Heart right ventricle (tissue), 16 donors: ENCODE measurements around the gene RNASE13. TPM values are rescaled to one million over a fixed set of nuclear protein-coding genes. Genes with fewer than 3 reads are reported as not detected.

Experiments used
- ATAC-seq, 8 donors: fragments of 200-7000 bp; cut with Tn5 transposase; one replicate each; pipeline ENCODE4 v1.9.1; 2020; ENCODE audit warnings: mild to moderate bottlenecking in 8 of 8, moderate library complexity in 8 of 8, moderate number of reproducible peaks in 1 of 8
- DNase-seq, 2 donors: peaks; one replicate each; pipeline ENCODE4 v3.0.0-alpha.2; 2020
- H3K27ac ChIP-seq, 10 donors: fragments of 200-600 bp; sonication (generic) in 2 of 10; one replicate each; pipeline versions ENCODE4 v1.5.0 to v1.8.0; 2020 to 2022; ENCODE audit warnings: mild to moderate bottlenecking in 3 of 10
- H3K27me3 ChIP-seq, 7 donors: fragments of 200-600 bp; one replicate each; pipeline ENCODE4 v1.8.0; 2021 to 2022; ENCODE audit warnings: mild to moderate bottlenecking in 2 of 7
- H3K36me3 ChIP-seq, 9 donors: fragments of 200-600 bp; sonication (generic) in 1 of 9; one replicate each; pipeline versions ENCODE4 v1.5.0 to v1.8.0; 2020 to 2022; ENCODE audit warnings: mild to moderate bottlenecking in 2 of 9
- H3K4me1 ChIP-seq, 9 donors: fragments of 200-600 bp; sonication (generic) in 1 of 9; one replicate each; pipeline versions ENCODE4 v1.5.0 to v1.8.0; 2020 to 2022; ENCODE audit warnings: mild to moderate bottlenecking in 4 of 9
- H3K4me3 ChIP-seq, 10 donors: fragments of 200-600 bp; sonication (generic) in 2 of 10; one replicate each; pipeline versions ENCODE4 v1.5.0 to v1.8.0; 2020 to 2022; ENCODE audit warnings: mild to moderate bottlenecking in 7 of 10, moderate library complexity in 2 of 10
- H3K9me3 ChIP-seq, 11 donors: fragments of 200-600 bp in 10 of 11; sonication (generic) in 2 of 11; one replicate each; pipeline versions ENCODE4 v1.5.0 to v1.8.0; 2013 to 2022; ENCODE audit warnings: mild to moderate bottlenecking in 2 of 11, control low read depth in 1 of 11, moderate library complexity in 1 of 11
- WGBS, 2 donors: extraction: QIAGEN DNeasy Blood & Tissue Kit; methylation state at CpG; one replicate each; pipeline ENCODE4 v1.1.7; 2013; ENCODE audit warnings: inconsistent platforms in 1 of 2; 5-methylcytosine and 5-hydroxymethylcytosine counted together
- intact Hi-C, 10 donors: fragments of 100-400 bp; cut with DNase I; formaldehyde crosslinking; loops; one replicate each; pipeline versions ENCODE4 v1.11.1 to v1.14.2; 2022
- polyA plus RNA-seq, 2 donors: library from polyadenylated mRNA; stranded (reverse); fragments of 200-250 nt; gene quantifications; one replicate each; pipeline ENCODE4 v1.2.3, GENCODE V29; 2013
- total RNA-seq, 10 donors: library from RNA; stranded (reverse); fragmentation: NEBNext Ultra II Directional in 3 of 10; extraction: Animal tissue kit (Norgen Biotek cat#: 25700) in 3 of 10; gene quantifications; one replicate each; pipeline versions ENCODE4 v1.2.1 to v1.2.4, GENCODE V29; 2021 to 2023
- TF ChIP-seq, protein P1 (sequence below), 9 donors: fragments of 200-600 bp; sonication (generic) in 2 of 9; IDR thresholded peaks; one replicate each; pipeline versions ENCODE4 v1.5.0 to v1.8.0; 2021 to 2022; ENCODE audit warnings: antibody characterized with exemption in 9 of 9, mild to moderate bottlenecking in 5 of 9, moderate library complexity in 1 of 9
- donor health status: Arrhythmogenic right ventricular cardiomyopathy.
- donor health status: ischemic (EF 13 %, LVEDD 7.1; RV severe dilation, severe dysfunction).
- donor health status: healthy with polysubstance abuse.
- donor health status: DM: no; HTN: yes; CAD: no.
- donor health status: DM: no; HTN: no; CAD: no.
- donor health status: ischemic (EF 25% LVEDD 6.9; RV normal size, moderate dysfunction).
- donor health status: ischemic (EF 25% LVEDD 5.7; RV mildly dilated, moderate dysfunction).
- donor health status: healthy.
- donor health status: DM: yes; HTN: yes; CAD: no.
- donor health status: Ischemic cardiomyopathy.
- donor health status: ischemic (EF 35%, LVEDD 5.7; RV mildly dilated, moderate dysfunction).
- donor health status: nonischemic (EF 11% LVEDD 7.7; RV severe dilation, severe dysfunction).
- donor health status: DM: yes; HTN: yes; CAD: no.
- donor health status: PGD.
- donor health status: ischemic (EF 29% LVEDD 5.4; RV normal size, mild dysfunction).
- donor health status: nonischemic (EF 23%, LVEDD 6.1; RV moderate dilation, normal function).

The RNASE13 gene
- total and polyA plus RNA-seq, 12 donors, result not detected

DNA sequence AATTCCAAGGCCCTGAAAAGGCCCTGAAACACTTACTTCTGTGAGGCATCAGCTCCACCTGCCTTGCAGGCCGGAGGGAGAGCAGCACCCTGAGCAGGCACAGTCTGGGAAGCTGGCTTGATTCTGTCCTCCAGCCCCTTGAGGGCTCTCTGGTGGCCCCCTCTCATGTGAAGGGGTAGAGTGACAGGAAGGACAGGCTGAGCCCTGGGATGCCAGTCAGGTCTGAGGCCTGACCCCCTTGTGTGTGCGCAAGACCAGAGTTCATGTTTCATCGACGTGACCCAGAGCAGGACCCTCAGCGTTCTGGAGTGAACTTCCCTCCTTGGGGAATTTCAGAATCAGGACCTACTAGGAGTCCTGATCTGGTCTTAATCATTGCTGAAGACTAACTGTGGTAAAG, 24.3 kb upstream of the RNASE13 start:
- ATAC-seq (no peak), DNase-seq (no peak)
- Histone ChIP-seq H3K27ac (no peak overlapping the region), H3K4me3 (no peak overlapping the region), H3K36me3 (no peaks in the 10 kb centered on the region), H3K9me3 (no peaks in the 10 kb centered on the region), H3K27me3 (no peaks in the 10 kb centered on the region), H3K4me1 (peaks cover 0 to 16% (median 9%) of the 10 kb centered on the region in 9 donors)
- 87 to 88% methylated on average over 5 of the region's 5 CpGs for WGBS, 2 donors
- intact Hi-C loops, result loop anchor here in 1 of 10 donors (10.0 kb wide), 1 partner anchor 514 kb away; no protein-coding TSS in a partner anchor
- TF ChIP-seq, protein P1, sequence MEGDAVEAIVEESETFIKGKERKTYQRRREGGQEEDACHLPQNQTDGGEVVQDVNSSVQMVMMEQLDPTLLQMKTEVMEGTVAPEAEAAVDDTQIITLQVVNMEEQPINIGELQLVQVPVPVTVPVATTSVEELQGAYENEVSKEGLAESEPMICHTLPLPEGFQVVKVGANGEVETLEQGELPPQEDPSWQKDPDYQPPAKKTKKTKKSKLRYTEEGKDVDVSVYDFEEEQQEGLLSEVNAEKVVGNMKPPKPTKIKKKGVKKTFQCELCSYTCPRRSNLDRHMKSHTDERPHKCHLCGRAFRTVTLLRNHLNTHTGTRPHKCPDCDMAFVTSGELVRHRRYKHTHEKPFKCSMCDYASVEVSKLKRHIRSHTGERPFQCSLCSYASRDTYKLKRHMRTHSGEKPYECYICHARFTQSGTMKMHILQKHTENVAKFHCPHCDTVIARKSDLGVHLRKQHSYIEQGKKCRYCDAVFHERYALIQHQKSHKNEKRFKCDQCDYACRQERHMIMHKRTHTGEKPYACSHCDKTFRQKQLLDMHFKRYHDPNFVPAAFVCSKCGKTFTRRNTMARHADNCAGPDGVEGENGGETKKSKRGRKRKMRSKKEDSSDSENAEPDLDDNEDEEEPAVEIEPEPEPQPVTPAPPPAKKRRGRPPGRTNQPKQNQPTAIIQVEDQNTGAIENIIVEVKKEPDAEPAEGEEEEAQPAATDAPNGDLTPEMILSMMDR (IDR thresholded peaks at IDR 0.05), result no peak

DNA sequence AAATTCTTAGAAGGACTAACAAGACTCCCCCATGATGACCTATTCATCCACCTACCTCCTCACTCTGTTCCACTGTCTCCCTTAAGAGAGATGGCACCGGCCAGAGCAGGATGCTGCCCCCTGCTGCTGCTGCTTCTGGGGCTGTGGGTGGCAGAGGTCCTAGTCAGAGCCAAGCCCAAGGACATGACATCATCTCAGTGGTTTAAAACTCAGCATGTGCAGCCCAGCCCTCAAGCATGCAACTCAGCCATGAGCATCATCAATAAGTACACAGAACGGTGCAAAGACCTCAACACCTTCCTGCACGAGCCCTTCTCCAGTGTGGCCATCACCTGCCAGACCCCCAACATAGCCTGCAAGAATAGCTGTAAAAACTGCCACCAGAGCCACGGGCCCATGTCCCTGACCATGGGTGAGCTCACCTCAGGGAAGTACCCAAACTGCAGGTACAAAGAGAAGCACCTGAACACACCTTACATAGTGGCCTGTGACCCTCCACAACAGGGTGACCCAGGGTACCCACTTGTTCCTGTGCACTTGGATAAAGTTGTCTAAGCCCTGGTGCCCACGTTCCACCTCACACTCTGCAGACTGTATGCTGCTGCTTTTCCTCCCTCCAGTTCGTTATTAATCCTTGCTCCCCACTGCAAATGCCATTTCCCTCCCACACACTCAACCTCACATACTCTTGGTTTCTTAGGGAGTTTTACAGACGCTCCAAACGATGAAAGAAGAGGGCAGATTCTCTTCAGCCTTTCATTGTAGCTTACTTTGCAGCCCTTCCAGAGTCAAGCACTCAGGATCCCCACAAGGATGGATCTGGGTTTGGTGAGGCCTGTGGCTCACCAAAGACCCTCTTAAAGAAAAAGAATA, 23.4 kb upstream of the RNASE13 start, which contains the start of gene RNASE8:
TSS of gene RNASE8 (plus strand) at position 20 of the 873 bp plus-strand sequence. CDS start at position 91, 71 bp downstream.
- peak in 1 of 8 donors; percentile 43 for ATAC-seq
- WGBS, 2 donors, result 66 to 77% methylated on average over 8 of the region's 8 CpGs
- H3K9me3 ChIP-seq, result no peaks in the 10 kb centered on the region

DNA sequence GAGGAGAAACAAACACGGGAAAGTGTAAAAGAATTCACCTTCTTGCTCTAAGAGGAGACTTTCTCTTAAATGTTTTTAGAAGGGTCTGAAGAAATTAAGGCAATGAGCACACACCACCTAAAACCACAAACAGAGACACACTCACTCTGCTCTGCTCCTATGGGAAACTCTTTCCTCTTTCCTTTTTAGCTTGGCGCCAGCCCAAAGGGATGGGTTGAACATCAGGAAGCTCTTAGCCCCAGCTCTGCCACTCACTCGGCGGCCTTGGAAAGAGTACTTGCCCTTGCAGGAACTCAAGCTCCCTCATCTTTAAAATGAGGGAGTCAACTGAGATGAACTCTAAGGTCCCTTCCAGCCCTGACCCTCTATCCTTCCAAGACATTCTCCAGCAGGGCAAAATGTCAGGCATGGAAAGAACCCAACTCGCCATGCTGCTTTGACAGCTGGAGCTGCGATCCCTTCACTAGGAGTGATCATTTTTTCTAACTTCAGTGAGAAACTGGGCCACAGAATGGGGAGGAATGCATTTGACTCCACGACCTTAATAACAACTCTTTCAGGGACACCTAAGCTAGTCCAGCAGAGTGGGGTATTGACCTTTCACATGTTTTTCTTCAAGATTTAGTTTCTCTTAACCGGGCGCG, 22.0 kb upstream of the RNASE13 start:
- ATAC-seq (peak in 1 of 8 donors; percentile 43), DNase-seq (no peak)
- TF ChIP-seq, protein P1 (IDR thresholded peaks at IDR 0.05), result no peak
- Histone ChIP-seq H3K4me1 (peaks cover 0 to 10% (median 0%) of the 10 kb centered on the region in 9 donors), H3K9me3 (no peaks in the 10 kb centered on the region), H3K36me3 (no peaks in the 10 kb centered on the region), H3K27ac (no peak overlapping the region), H3K27me3 (no peaks in the 10 kb centered on the region), H3K4me3 (no peak overlapping the region)
- WGBS, 2 donors, result 78% methylated on average over 10 of the region's 10 CpGs
- intact Hi-C loops, result loop anchor here in 1 of 10 donors (10.0 kb wide), 1 partner anchor 512 kb away; no protein-coding TSS in a partner anchor

More for the DNA sequence above, 23.4 kb upstream of the RNASE13 start, which contains the start of gene RNASE8:
- H3K36me3 ChIP-seq, result no peaks in the 10 kb centered on the region
- TF ChIP-seq, protein P1 (IDR thresholded peaks at IDR 0.05), result peak in 2 of 9 donors; percentile 9 to 14
- intact Hi-C loops, result loop anchor here in 1 of 10 donors (10.0 kb wide), 1 partner anchor 513 kb away; no protein-coding TSS in a partner anchor
- no peak for DNase-seq
- peaks cover 0 to 10% (median 2%) of the 10 kb centered on the region in 9 donors for H3K4me1 ChIP-seq
- no peak within 1 kb of the TSS for H3K27ac ChIP-seq
- H3K27me3 ChIP-seq, result no peaks in the 10 kb centered on the region
- H3K4me3 ChIP-seq, result no peak within 1 kb of the TSS

DNA sequence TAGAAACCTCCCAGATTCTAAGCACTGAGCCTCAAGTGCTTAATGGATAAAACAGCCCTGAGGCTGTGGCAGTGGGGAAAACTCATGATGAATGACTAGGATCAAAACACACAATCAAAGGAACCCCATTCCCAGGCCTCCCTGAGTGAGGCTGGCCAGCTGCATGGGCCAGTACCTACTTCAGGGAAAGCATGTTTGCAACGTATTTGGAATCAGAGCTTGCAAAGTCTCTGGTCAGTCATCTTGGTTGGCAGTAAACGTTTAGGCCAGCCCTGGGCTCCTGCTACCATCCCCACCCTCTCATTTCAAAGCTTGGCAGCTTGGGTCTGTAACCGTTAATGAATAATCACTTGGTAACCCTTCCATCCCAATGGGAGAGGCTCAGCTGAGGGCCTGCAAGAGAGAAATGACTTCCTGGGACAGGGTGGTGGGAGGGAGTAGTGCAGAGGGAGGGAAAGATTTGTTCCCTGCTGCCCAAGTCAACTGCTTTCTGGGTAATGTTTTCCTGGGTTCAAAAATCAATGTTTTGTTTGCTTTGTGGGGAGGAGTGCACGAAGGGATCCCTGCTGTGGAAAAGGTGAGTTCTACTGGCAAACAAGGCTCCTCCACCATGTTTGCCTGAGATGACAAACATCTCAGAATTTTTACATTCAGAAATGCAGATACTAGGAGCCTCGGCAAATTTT, 21.0 kb upstream of the RNASE13 start:
- Histone ChIP-seq H3K27ac (no peak overlapping the region), H3K4me3 (no peak overlapping the region), H3K36me3 (no peaks in the 10 kb centered on the region), H3K9me3 (no peaks in the 10 kb centered on the region), H3K4me1 (peaks cover 0 to 10% (median 0%) of the 10 kb centered on the region in 9 donors), H3K27me3 (no peaks in the 10 kb centered on the region)
- intact Hi-C loops, result loop anchor here in 1 of 10 donors (10.0 kb wide), 1 partner anchor 511 kb away; no protein-coding TSS in a partner anchor
- 71 to 77% methylated on average over 5 of the region's 5 CpGs for WGBS, 2 donors
- no peak for ATAC-seq
- TF ChIP-seq, protein P1 (IDR thresholded peaks at IDR 0.05), result no peak
- DNase-seq, result no peak
